Ovary (tissue), 9 donors: ENCODE measurements around the gene ANAPC10. TPM values are rescaled to one million over a fixed set of nuclear protein-coding genes. Genes with fewer than 3 reads are reported as not detected.

ENCODE experiments used
- DNase-seq, 5 donors: peaks; one replicate each; pipeline ENCODE4 v3.0.0-alpha.2; 2019 to 2020
- H3K27ac ChIP-seq, 2 donors: fragments of 200-600 bp; one replicate each; pipeline versions ENCODE4 v1.5.1 to v1.8.0; 2019 to 2022
- H3K27me3 ChIP-seq: fragments of 200-600 bp; one replicate; pipeline ENCODE4 v1.8.0; 2022
- H3K36me3 ChIP-seq: fragments of 200-600 bp; sonication (generic); one replicate; pipeline ENCODE4 v1.5.1; 2019
- H3K4me1 ChIP-seq: one replicate; pipeline ENCODE4 v1.8.1; 2013; ENCODE audit warnings: mild to moderate bottlenecking, moderate library complexity; ENCODE audit not compliant: insufficient read depth
- H3K4me3 ChIP-seq: fragments of 200-600 bp; sonication (generic); one replicate; pipeline ENCODE4 v1.5.1; 2017
- H3K9me3 ChIP-seq, 2 donors: fragments of 200-600 bp in 1 of 2; sonication (generic) in 1 of 2; one replicate each; pipeline versions ENCODE4 v1.5.1 to v1.8.1; 2013 to 2019; ENCODE audit warnings: mild to moderate bottlenecking in 1 of 2, moderate library complexity in 1 of 2
- CTCF ChIP-seq, 3 donors: fragments of 450-650 bp in 2 of 3; fragments of 200-600 bp in 1 of 3; IDR thresholded peaks; one replicate each; pipeline versions ENCODE4 v1.5.1 to v1.8.0; 2016 to 2022; ENCODE audit warnings: antibody characterized with exemption in 3 of 3, mild to moderate bottlenecking in 1 of 3
- EP300 ChIP-seq: sonication (generic); formaldehyde crosslinking; IDR thresholded peaks from one replicate; pipeline ENCODE4 v1.6.1; 2017; ENCODE audit warnings: antibody characterized with exemption
- POLR2A ChIP-seq: fragments of 450-650 bp; IDR thresholded peaks from one replicate; pipeline ENCODE4 v1.6.1; 2017; ENCODE audit warnings: antibody characterized with exemption, mild to moderate bottlenecking, moderate library complexity
- WGBS, 3 donors: extraction: QIAGEN DNeasy Blood & Tissue Kit in 1 of 3; methylation state at CpG; one replicate each; pipeline versions ENCODE4 v1.1.5 to v1.1.7; 2013 to 2017; 5-methylcytosine and 5-hydroxymethylcytosine counted together
- intact Hi-C, 4 donors: fragments of 100-400 bp; cut with DNase I; formaldehyde crosslinking; loops; one replicate each; pipeline versions ENCODE4 v1.11.0 to v1.15.1; 2022 to 2023
- polyA plus RNA-seq, 2 donors: library from polyadenylated mRNA; stranded (reverse); fragments of 200-250 nt in 1 of 2; fragments of 350-450 nt in 1 of 2; fragmentation: Illumina TruSeq in 1 of 2; extraction: RNeasy Lipid Tissue Mini Kit (QIAGEN cat#74804) in 1 of 2; gene quantifications; one replicate each; pipeline ENCODE4 v1.2.3, GENCODE V29; 2013 to 2014
- total RNA-seq, 7 donors: library from RNA; depleted of rRNA in 2 of 7; stranded (reverse); fragments of >200 nt in 2 of 7; fragmentation: NEBNext Ultra II Directional in 3 of 7; extraction: Animal tissue kit (Norgen Biotek cat#: 25700) in 3 of 7; gene quantifications; one replicate each; pipeline versions ENCODE4 v1.1.0 to v1.2.4, GENCODE V29; 2016 to 2023
- donor health status: DM: no; HTN: no; CAD: no; lungs with moderate emphysema.
- donor health status: DM: no; HTN: no; CAD: no.
- donor health status: Bipolar disorder and iron deficiency.
- donor health status: DM: yes; HTN: yes; CAD: no.
- donor health status: DM: no; HTN: no; CAD: no.
- donor health status: DM: yes; HTN: yes; CAD: no.

The ANAPC10 gene
- total and polyA plus RNA-seq, 9 donors, result 13.3 to 27.8 (median 18.9) TPM

DNA sequence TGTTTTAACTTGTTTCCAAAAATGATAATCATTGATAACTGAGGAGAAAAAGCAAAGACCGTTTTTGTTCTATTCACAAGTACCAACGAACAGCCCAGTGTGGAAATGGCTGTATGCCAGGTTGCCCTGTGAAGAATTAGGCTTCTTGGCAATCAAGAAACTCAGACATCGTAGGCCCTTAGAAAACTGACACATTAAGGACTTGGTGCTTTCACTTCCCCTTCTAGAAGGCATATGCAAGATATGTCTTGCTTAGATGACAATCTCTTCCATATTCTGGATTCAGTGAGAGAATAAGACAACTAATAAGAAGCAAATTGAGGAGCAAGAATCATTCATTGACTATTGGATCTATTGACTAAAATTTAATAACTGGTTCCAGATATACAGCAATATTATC is 56.6 kb downstream of the ANAPC10 start:
- no peaks in the 10 kb centered on the region for H3K27me3 ChIP-seq
- WGBS, 3 donors, result 82 to 85% (median 84%) methylated on average over 3 of the region's 3 CpGs
- no peak for TF ChIP-seq POLR2A
- no peak for TF ChIP-seq EP300
- TF ChIP-seq CTCF (IDR thresholded peaks at IDR 0.05), result no peak
- intact Hi-C loops, result no loop called here
- no peaks in the 10 kb centered on the region for H3K36me3 ChIP-seq
- H3K4me3 ChIP-seq, result no peak overlapping the region
- H3K27ac ChIP-seq, result no peak overlapping the region
- no peak for DNase-seq
- H3K9me3 ChIP-seq, result no peaks in the 10 kb centered on the region
- no peaks in the 10 kb centered on the region for H3K4me1 ChIP-seq

DNA sequence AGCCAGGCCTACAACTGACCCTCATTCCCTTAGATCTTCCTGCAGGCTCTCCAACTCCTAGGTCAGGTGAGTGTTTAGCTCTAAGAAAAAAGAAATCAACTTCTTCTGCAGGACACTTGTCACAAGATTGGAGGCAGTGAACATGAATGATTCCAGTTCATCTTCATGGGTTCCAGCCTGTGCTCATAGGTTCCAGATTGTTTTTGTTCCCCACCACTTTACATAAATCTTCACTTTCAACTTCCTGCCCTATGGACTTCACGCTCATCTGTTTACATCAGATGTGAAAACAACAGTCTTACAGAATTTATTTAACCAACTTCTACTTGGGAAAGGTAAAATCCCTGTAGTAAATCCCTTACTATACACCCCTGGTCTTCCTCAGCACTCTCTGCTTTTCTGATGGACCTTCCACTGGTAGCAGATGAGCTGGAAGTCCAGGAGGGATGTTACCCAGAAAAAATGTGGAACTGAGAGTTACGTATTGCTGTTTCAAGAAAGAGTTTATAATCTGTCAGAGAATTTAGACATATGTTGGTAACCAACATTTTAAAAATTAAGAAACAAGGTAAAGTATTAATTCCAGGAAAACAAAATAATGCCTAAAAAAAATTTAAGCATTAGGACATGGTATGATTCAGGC is 62.4 kb downstream of the ANAPC10 start:
- 93 to 97% (median 94%) methylated on average over 2 of the region's 2 CpGs for WGBS, 3 donors
- TF ChIP-seq POLR2A (no peak), CTCF (IDR thresholded peaks at IDR 0.05) (no peak), EP300 (no peak)
- Histone ChIP-seq H3K4me1 (no peaks in the 10 kb centered on the region), H3K9me3 (no peaks in the 10 kb centered on the region), H3K27me3 (no peaks in the 10 kb centered on the region), H3K4me3 (no peak overlapping the region), H3K27ac (no peak overlapping the region), H3K36me3 (no peaks in the 10 kb centered on the region)
- no peak for DNase-seq
- intact Hi-C loops, result no loop called here

GRCh38 chr4:145034727-145035211 is 63.2 kb downstream of the ANAPC10 start:
- H3K36me3 ChIP-seq, result no peaks in the 10 kb centered on the region
- intact Hi-C loops, result no loop called here
- DNase-seq, result no peak
- no peaks in the 10 kb centered on the region for H3K9me3 ChIP-seq
- WGBS, 3 donors, result 90 to 93% (median 92%) methylated on average over 6 of the region's 6 CpGs
- no peak for TF ChIP-seq POLR2A
- TF ChIP-seq CTCF (IDR thresholded peaks at IDR 0.05), result no peak
- no peak for TF ChIP-seq EP300
- no peak overlapping the region for H3K27ac ChIP-seq
- no peak overlapping the region for H3K4me3 ChIP-seq
- no peaks in the 10 kb centered on the region for H3K4me1 ChIP-seq
- H3K27me3 ChIP-seq, result no peaks in the 10 kb centered on the region

- H3K4me3 ChIP-seq, result no peak overlapping the region
- no peaks in the 10 kb centered on the region for H3K4me1 ChIP-seq
- no peak for DNase-seq
- no peaks in the 10 kb centered on the region for H3K27me3 ChIP-seq
- no peaks in the 10 kb centered on the region for H3K36me3 ChIP-seq
- intact Hi-C loops, result no loop called here
- TF ChIP-seq POLR2A (no peak), EP300 (no peak), CTCF (IDR thresholded peaks at IDR 0.05) (no peak)
- WGBS, 3 donors, result 74 to 90% (median 76%) methylated on average over 1 of the region's 1 CpG
- H3K9me3 ChIP-seq, result peaks cover 0 to under 1% of the 10 kb centered on the region in 2 donors
- H3K27ac ChIP-seq, result no peak overlapping the region
Measured at GRCh38 chr4:145019346-145019745, 78.7 kb downstream of the ANAPC10 start.
